ENCODE measurements around the gene DIO1. TPM values are rescaled to one million over a fixed set of nuclear protein-coding genes. Genes with fewer than 3 reads are reported as not detected.

DIO1 gene
- total RNA-seq, 4 donors from 2014 or later, result 2.1 TPM; not detected in 3

GRCh38 chr1:53946252-53947171, 52.5 kb downstream of the DIO1 start, which contains the start of gene LRRC42:
TSS of gene LRRC42 (plus strand) at chr1:53946350. CDS start at chr1:53952000, 5,650 bp downstream.
- Histone ChIP-seq H3K27ac (peak within 1 kb of the TSS; percentile 92 to 93), H3K27me3 (no peaks in the 10 kb centered on the region), H3K4me3 (peak within 1 kb of the TSS; percentile 86 to 98), H3K36me3 (no peaks in the 10 kb centered on the region), H3K9me3 (no peaks in the 10 kb centered on the region), H3K4me1 (peaks cover 3 to 11% of the 10 kb centered on the region in 2 donors)
- peak; percentile 16 to 54 (median 24) for TF ChIP-seq CTCF (IDR thresholded peaks at IDR 0.05)
- TF ChIP-seq POLR2A (IDR thresholded peaks at IDR 0.05), result peak in 1 of 2 donors; percentile 50
- DNase-seq, result no peak
- intact Hi-C loops (cut with DNase I; ENCODE audit: low total_unique reads), result no loop called here

- TF ChIP-seq CTCF (IDR thresholded peaks at IDR 0.05), result no peak
- no peak for TF ChIP-seq POLR2A (IDR thresholded peaks at IDR 0.05)
- DNase-seq, result peak in 1 of 2 donors; percentile 19
- intact Hi-C loops (cut with DNase I; ENCODE audit: low total_unique reads), result no loop called here
- Histone ChIP-seq H3K4me3 (peak overlapping the region; percentile 86 to 98), H3K4me1 (peaks cover 3 to 11% of the 10 kb centered on the region in 2 donors), H3K9me3 (no peaks in the 10 kb centered on the region), H3K36me3 (no peaks in the 10 kb centered on the region), H3K27ac (peak overlapping the region; percentile 92 to 93), H3K27me3 (no peaks in the 10 kb centered on the region)
Measured at GRCh38 chr1:53947172-53947907, 53.4 kb downstream of the DIO1 start.

GRCh38 chr1:53948291-53948690, 54.3 kb downstream of the DIO1 start:
- intact Hi-C loops (cut with DNase I; ENCODE audit: low total_unique reads), result no loop called here
- no peaks in the 10 kb centered on the region for H3K27me3 ChIP-seq
- no peak for DNase-seq
- H3K4me1 ChIP-seq, result peaks cover 3 to 11% of the 10 kb centered on the region in 2 donors
- TF ChIP-seq CTCF (IDR thresholded peaks at IDR 0.05) (no peak), POLR2A (IDR thresholded peaks at IDR 0.05) (no peak)
- H3K9me3 ChIP-seq, result no peaks in the 10 kb centered on the region
- H3K4me3 ChIP-seq, result no peak overlapping the region
- peak overlapping the region in 1 of 2 donors; percentile 93 for H3K27ac ChIP-seq
- no peaks in the 10 kb centered on the region for H3K36me3 ChIP-seq

- Histone ChIP-seq H3K4me3 (no peak overlapping the region), H3K27me3 (no peaks in the 10 kb centered on the region), H3K4me1 (peaks cover 3 to 10% of the 10 kb centered on the region in 2 donors), H3K9me3 (no peaks in the 10 kb centered on the region), H3K36me3 (no peaks in the 10 kb centered on the region), H3K27ac (no peak overlapping the region)
- TF ChIP-seq CTCF (IDR thresholded peaks at IDR 0.05) (peak; percentile 53 to 60 (median 58)), POLR2A (IDR thresholded peaks at IDR 0.05) (no peak)
- peak in 1 of 2 donors; percentile 43 for DNase-seq
- intact Hi-C loops (cut with DNase I; ENCODE audit: low total_unique reads), result no loop called here
Measured at GRCh38 chr1:53949023-53949990, 55.3 kb downstream of the DIO1 start.
